Right renal cortex interstitium (tissue), 3 donors: Measurements from ENCODE around the gene FOXC2. TPM values are rescaled to one million over a fixed set of nuclear protein-coding genes. Genes with fewer than 3 reads are reported as not detected.

Experiments used
- DNase-seq, 3 donors: peaks; one replicate each; pipeline ENCODE4 v3.0.0-alpha.2; 2013; ENCODE audit warnings: low read depth in 3 of 3, low spot score in 2 of 3
- polyA plus RNA-seq, 3 donors: library from polyadenylated mRNA; unstranded; fragments of 120-200 nt; gene quantifications; one replicate each; pipeline ENCODE4 v1.2.1, GENCODE V29; 2013; ENCODE audit not compliant: insufficient read length in 3 of 3

FOXC2 gene
- polyA plus RNA-seq, 3 donors: 35.0 to 40.1 (median 38.5) TPM

DNA sequence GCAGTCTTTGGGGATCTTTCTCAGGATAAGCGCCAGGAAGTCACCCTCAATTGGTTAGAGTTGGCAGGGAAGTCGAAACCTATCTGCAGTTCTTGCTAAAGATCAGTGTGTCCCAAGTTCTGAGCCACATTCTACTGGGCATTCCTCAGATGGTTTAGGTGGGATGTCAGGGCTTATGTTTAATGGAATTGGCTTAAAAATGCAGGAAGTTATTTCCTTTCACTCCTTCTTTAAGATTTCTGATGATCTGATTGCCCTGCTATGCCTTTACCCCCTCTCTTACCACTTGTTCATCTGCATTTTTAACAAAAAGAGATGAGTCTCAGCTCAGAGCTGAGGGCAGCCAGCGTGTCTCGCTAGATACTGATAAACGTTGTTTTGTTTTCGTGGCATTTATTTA lies 42.5 kb downstream of the FOXC2 start:
- no peak for DNase-seq

DNA sequence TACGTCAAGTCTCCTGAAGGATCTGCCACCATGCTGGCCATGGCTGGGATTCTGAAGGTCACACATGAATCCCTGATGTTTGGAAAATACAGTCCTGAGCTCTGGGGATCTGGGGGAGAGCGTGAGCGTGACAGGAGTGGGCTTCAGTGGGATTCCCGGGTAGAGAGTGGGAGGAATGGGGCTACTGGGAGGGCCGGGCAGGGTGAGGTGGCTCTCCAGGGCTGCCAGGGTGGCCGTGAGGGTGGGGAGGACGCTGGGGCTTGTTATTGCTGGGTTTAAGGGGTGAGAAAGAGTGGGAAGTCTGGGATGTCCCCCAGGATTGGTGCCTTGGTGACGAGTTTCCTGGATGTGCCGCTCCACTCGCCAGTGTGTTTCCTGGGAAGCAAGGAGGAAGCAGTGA lies 43.0 kb downstream of the FOXC2 start:
- no peak for DNase-seq

DNA sequence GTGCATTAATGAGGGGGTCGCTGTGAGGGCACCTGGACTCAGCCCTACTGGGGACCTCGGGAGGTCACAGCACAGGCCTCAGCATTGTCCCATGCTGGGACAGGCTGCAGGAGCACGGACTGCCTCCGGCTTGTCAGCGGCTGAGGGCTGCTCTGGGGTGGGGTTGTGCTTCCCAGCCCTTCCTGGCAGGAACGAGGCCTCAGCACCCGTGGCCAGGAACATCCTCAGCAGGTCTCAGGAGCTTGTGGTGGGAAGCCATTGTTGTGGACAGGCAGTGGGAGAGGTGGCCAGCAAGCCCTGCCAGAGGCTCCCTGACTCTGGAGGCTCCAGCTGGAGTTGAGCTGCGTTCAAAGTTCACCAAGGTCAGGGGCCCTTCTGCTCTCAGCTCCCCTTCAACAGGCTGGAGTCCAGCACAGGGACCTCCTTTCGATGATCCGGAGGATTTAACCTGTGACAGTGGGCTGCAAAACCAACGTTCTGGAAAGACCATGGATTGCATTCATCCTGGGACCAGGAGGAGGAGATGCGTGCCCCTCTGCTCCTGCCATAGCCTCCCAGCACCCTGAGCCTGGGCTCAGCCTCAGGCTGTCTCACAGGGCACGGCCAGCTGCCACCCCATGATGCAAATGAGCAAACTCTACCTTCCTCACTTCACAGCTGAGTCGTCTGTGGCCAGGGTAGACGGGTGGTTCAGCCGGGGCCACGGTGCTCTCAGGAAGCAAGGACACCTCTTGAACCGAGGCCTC lies 44.3 kb downstream of the FOXC2 start:
- no peak for DNase-seq

DNA sequence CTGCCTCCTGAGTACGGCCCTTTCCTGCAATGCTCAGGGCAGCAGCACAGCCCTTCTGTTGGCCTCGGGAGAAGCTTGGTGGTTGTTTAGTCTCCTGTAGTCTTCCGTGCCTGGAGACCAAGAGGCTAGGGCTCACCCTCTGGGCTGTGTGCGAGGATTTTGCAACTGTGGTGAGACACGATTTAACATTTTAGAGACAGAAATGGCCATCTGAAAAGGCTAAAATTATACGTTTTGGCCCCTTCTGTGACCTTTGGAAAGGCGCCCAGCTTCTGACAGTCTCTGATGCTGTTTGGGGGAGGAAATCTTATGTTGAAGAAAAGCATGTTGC lies 44.9 kb downstream of the FOXC2 start:
- peak; percentile 65 to 72 (median 69) for DNase-seq

DNA sequence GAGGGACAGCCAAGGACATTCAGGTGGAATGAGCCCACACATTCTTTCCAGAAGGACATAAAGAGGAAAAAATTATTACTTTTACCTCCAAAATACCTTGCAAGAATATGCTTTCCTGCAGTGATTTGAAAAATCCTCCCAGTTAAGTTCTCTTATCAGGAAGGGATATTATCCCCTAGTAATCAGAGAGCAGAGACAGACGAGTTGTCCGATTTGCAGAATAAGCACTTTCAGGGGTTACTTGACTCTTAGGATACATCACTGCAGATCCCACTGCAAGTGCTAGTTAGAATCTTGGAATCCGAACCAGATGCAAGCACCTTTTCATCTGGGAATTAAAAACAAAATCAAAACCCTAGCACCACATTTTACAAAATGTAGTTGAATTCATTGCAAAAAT lies 45.3 kb downstream of the FOXC2 start:
- DNase-seq: no peak

DNA sequence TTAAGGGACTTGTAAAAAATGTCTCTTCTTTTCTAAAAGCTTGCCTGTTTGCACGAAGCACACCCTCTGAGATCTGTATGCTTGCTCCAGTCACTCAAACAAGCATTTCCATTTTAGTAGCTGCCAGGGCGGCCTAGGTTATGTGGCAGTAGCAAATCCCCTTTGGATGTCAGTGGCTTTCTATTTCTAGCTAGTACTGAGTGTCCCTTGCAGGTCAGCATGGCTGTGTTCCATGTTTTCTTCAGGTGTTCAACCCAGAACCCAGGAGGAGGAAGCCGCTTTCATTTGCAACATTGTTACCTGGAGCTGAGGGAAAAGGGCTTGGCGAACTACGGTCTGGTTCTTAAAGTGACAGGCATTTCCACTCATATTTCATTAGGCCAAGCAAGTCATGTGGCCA lies 48.1 kb downstream of the FOXC2 start:
- no peak for DNase-seq

DNA sequence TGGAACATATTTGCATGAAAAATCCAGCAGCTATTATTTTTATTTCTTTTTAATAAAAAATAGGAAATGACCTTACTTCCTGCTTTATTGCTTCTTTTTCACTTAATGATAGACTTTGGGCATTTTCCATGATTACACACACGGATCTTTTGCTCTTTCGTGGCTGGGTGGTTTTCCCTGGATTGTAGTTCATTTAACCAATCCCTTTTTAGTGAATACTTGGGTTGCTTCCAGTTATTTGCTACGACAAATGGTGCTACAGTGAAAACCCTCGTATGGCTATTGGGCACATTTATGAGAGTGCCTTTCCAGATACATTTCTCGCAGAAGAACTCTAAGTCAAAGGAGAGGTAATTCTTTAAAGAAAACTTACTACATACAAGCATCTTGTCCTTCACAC lies 50.3 kb downstream of the FOXC2 start:
- no peak for DNase-seq

DNA sequence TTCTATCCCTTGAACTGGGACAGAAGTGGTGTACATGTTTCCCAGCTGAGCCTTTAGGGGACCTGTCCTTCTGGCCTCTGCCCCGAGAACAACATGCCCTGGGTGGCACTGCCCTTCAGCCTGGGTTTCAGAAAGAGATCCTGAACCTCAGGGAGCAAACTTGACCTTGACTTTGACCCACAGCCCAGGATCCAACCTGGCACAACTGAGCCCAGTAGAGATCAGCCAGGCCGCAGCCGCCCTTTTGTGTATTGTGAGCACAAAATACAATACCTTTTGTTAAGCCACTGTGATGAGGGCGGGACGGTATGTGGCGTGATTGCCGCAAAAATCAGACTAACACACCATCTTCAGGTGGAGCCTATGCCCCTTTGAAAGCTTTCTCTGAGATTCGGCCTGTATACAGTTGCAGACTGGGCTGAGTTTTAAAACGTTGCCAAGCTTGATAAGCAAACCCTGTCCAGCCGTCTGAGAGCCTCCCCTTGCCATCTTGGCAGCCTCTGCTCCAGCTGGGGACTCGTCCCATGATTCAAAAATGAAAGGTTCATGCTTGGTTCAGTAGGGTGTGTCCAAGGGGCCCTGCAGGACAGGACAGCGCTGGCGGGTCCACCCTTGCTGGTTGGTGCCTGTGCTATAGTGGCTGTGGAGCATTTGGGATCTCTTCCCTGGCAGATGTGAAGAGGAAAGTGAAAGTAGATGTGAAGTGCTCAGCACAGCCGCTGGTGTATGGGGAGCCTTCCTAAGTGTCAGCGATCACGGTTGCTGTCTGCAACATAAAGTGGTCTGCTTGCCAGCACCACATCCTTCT lies 52.0 kb downstream of the FOXC2 start:
- no peak for DNase-seq

Other genes starting within 250 kb of the FOXC2 start
- under 1 TPM; 0.04 TPM for gene FOXF1, start 56.3 kb upstream of the FOXC2 start, polyA plus RNA-seq
- gene MTHFSD, start 11.6 kb upstream of the FOXC2 start, polyA plus RNA-seq: 10 to 100 TPM; 22.1 to 29.4 (median 23.9) TPM
- gene FOXL1, start 11.7 kb downstream of the FOXC2 start, polyA plus RNA-seq: 10 to 100 TPM; 14.1 to 17.7 (median 15.4) TPM